NT2/D1 (cell line): ENCODE measurements around the gene TRPV5.

ENCODE experiments used
- DNase-seq: peaks from one replicate; pipeline ENCODE4 v3.0.0-alpha.2; 2011; ENCODE audit warnings: low read depth, low spot score
- H3K27me3 ChIP-seq: 2 replicates; pipeline ENCODE4 v1.6.0; 2011; ENCODE audit warnings: mild to moderate bottlenecking; ENCODE audit not compliant: insufficient read length, insufficient read depth
- H3K36me3 ChIP-seq: 2 replicates; pipeline ENCODE4 v1.6.1; 2011; ENCODE audit warnings: mild to moderate bottlenecking, low read length, mixed read lengths; ENCODE audit not compliant: insufficient read depth, insufficient read length
- H3K4me1 ChIP-seq: 2 replicates; pipeline ENCODE4 v1.5.1; 2011; ENCODE audit not compliant: insufficient read depth, insufficient read length
- H3K4me3 ChIP-seq: 2 replicates; pipeline ENCODE4 v1.5.1; 2011; ENCODE audit warnings: low read depth; ENCODE audit not compliant: insufficient read length
- H3K9ac ChIP-seq: 2 replicates; pipeline ENCODE4 v1.6.0; 2011; ENCODE audit warnings: low read depth; ENCODE audit not compliant: insufficient read length
- H3K9me3 ChIP-seq: 2 replicates; pipeline ENCODE4 v1.5.1; 2011; ENCODE audit warnings: mild to moderate bottlenecking, low read length; ENCODE audit not compliant: insufficient read depth
- SUZ12 ChIP-seq: IDR thresholded peaks from 2 replicates; pipeline ENCODE4 v1.6.1; 2011; ENCODE audit not compliant: insufficient read length, insufficient read depth; ENCODE audit errors: extremely low read depth
- YY1 ChIP-seq: IDR thresholded peaks from 2 replicates; pipeline ENCODE4 v1.6.1; 2011; ENCODE audit not compliant: insufficient read length, insufficient read depth
- ZNF274 ChIP-seq: IDR thresholded peaks from 2 replicates; pipeline ENCODE4 v1.6.1; 2011; ENCODE audit warnings: mild to moderate bottlenecking, low read depth, low read length

Gene TRPV5

GRCh38 chr7:142868188-142868985 is 65.2 kb downstream of the TRPV5 start:
- no peaks in the 10 kb centered on the region for H3K27me3 ChIP-seq
- TF ChIP-seq YY1 = no peak
- no peak for TF ChIP-seq ZNF274
- no peak for TF ChIP-seq SUZ12
- no peaks in the 10 kb centered on the region; the same call in 1 of the 2 replicates for H3K9me3 ChIP-seq
- H3K9ac ChIP-seq = no peak overlapping the region
- no peaks in the 10 kb centered on the region for H3K36me3 ChIP-seq
- DNase-seq = no peak
- peaks cover 6% of the 10 kb centered on the region for H3K4me1 ChIP-seq
- no peak overlapping the region for H3K4me3 ChIP-seq

- peaks cover 9% of the 10 kb centered on the region for H3K4me1 ChIP-seq
- no peaks in the 10 kb centered on the region for H3K27me3 ChIP-seq
- DNase-seq = no peak
- H3K9me3 ChIP-seq = no peaks in the 10 kb centered on the region
- no peak overlapping the region for H3K9ac ChIP-seq
- TF ChIP-seq ZNF274 (no peak), SUZ12 (no peak), YY1 (no peak)
- no peak overlapping the region for H3K4me3 ChIP-seq
- no peaks in the 10 kb centered on the region for H3K36me3 ChIP-seq
Observed at GRCh38 chr7:142867398-142868187, 66.0 kb downstream of the TRPV5 start.

GRCh38 chr7:142867097-142867378 is 66.5 kb downstream of the TRPV5 start:
- TF ChIP-seq SUZ12 (no peak), ZNF274 (no peak), YY1 (no peak)
- Histone ChIP-seq H3K27me3 (no peaks in the 10 kb centered on the region), H3K9me3 (no peaks in the 10 kb centered on the region), H3K4me1 (peaks cover 9% of the 10 kb centered on the region), H3K36me3 (no peaks in the 10 kb centered on the region), H3K4me3 (no peak overlapping the region), H3K9ac (no peak overlapping the region)
- no peak for DNase-seq

GRCh38 chr7:142866361-142867096 is 67.0 kb downstream of the TRPV5 start:
- Histone ChIP-seq H3K27me3 (no peaks in the 10 kb centered on the region), H3K9me3 (no peaks in the 10 kb centered on the region), H3K36me3 (no peaks in the 10 kb centered on the region), H3K4me3 (no peak overlapping the region), H3K4me1 (peaks cover 9% of the 10 kb centered on the region), H3K9ac (no peak overlapping the region)
- DNase-seq = peak; percentile 33
- TF ChIP-seq ZNF274 (no peak), SUZ12 (no peak), YY1 (no peak)

- H3K4me3 ChIP-seq = no peak overlapping the region
- no peaks in the 10 kb centered on the region for H3K36me3 ChIP-seq
- no peaks in the 10 kb centered on the region for H3K9me3 ChIP-seq
- H3K27me3 ChIP-seq = no peaks in the 10 kb centered on the region
- no peak for TF ChIP-seq ZNF274
- no peak for TF ChIP-seq YY1
- TF ChIP-seq SUZ12 = no peak
- no peak overlapping the region for H3K9ac ChIP-seq
- peaks cover 9% of the 10 kb centered on the region for H3K4me1 ChIP-seq
- DNase-seq = no peak
Observed at GRCh38 chr7:142865766-142866165, 67.8 kb downstream of the TRPV5 start.

- H3K36me3 ChIP-seq = no peaks in the 10 kb centered on the region
- H3K4me3 ChIP-seq = no peak overlapping the region
- peaks cover 9% of the 10 kb centered on the region for H3K4me1 ChIP-seq
- TF ChIP-seq ZNF274 = no peak
- TF ChIP-seq YY1 = no peak
- no peak for TF ChIP-seq SUZ12
- no peak for DNase-seq
- H3K9me3 ChIP-seq = no peaks in the 10 kb centered on the region
- no peak overlapping the region for H3K9ac ChIP-seq
- no peaks in the 10 kb centered on the region for H3K27me3 ChIP-seq
Observed at GRCh38 chr7:142864980-142865747, 68.4 kb downstream of the TRPV5 start.
